ENCODE results near the gene TEX19.
"Not testable (repeated sequence)": the region's sequence is repeated elsewhere in the genome, so short reads cannot be mapped to it uniquely, and the experiment has no call there.

TEX19 gene

DNA sequence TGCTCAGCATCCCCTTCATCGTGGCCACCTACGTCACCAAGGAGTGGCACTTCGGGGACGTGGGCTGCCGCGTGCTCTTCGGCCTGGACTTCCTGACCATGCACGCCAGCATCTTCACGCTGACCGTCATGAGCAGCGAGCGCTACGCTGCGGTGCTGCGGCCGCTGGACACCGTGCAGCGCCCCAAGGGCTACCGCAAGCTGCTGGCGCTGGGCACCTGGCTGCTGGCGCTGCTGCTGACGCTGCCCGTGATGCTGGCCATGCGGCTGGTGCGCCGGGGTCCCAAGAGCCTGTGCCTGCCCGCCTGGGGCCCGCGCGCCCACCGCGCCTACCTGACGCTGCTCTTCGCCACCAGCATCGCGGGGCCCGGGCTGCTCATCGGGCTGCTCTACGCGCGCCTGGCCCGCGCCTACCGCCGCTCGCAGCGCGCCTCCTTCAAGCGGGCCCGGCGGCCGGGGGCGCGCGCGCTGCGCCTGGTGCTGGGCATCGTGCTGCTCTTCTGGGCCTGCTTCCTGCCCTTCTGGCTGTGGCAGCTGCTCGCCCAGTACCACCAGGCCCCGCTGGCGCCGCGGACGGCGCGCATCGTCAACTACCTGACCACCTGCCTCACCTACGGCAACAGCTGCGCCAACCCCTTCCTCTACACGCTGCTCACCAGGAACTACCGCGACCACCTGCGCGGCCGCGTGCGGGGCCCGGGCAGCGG, 15.7 kb downstream of the TEX19 start:
- Histone ChIP-seq H3K27me3 (ENCODE audit: insufficient read depth, low read length) (no peaks in the 10 kb centered on the region; the same call in 1 of the 2 replicates), H3K4me2 (ENCODE audit: low read length) (no peak overlapping the region)

DNA sequence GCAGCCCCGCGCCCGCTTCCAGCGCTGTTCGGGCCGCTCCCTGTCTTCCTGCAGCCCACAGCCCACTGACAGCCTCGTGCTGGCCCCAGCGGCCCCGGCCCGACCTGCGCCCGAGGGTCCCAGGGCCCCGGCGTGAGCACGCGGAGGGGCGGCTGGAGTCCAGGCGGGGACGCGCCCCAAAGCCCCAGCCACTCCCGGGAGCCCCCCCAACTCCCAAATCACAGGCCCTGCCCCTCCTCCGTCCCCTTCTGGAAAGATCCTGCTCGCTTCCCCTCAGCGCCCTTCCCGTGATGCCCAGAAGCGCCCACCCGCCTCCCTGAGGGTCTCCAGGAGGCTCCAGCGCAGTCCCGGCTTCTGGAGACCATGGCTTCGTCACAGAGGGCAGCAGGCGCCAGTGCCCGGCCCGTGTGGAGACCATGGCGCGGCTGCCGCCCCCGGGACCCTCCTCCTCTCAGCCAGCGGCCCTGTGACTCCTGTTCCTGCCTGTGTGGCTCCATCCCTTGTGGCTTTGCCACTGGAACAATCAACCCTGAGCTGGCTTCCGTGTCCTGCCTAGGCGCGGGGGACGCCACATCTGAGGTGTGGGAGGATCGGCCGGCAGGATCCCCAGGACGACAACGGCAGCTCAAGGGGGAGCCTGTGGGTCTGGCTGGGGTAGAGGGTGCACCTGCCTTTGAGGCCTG, 16.5 kb downstream of the TEX19 start:
- Histone ChIP-seq H3K4me3 (ENCODE audit: low read depth, low read length, poor library complexity, severe bottlenecking) (no peak overlapping the region), H4K20me1 (ENCODE audit: insufficient read depth, low read length) (no peaks in the 10 kb centered on the region), H3K9me3 (ENCODE audit: low read length) (no peaks in the 10 kb centered on the region), H3K79me2 (ENCODE audit: insufficient read depth, low read length) (no peaks in the 10 kb centered on the region), H3K9me2 (ENCODE audit: low read depth, low read length) (no peaks in the 10 kb centered on the region), H3K27ac (ENCODE audit: low read depth, low read length, poor library complexity, severe bottlenecking) (no peak overlapping the region), H2AFZ (ENCODE audit: low read length) (no peak overlapping the region), H3K4me2 (ENCODE audit: low read length) (no peak overlapping the region), H3F3A (ENCODE audit: insufficient read depth, low read length) (no peaks in the 10 kb centered on the region; the same call in 1 of the 2 replicates), H3K4me1 (ENCODE audit: insufficient read depth, low read length, severe bottlenecking) (peaks cover 6% of the 10 kb centered on the region), H3K36me3 (ENCODE audit: insufficient read depth, low read length) (no peaks in the 10 kb centered on the region), H3K27me3 (ENCODE audit: insufficient read depth, low read length) (no peaks in the 10 kb centered on the region; the same call in 1 of the 2 replicates), H3K9ac (ENCODE audit: low read length) (no peak overlapping the region)
- TF ChIP-seq, protein P1, sequence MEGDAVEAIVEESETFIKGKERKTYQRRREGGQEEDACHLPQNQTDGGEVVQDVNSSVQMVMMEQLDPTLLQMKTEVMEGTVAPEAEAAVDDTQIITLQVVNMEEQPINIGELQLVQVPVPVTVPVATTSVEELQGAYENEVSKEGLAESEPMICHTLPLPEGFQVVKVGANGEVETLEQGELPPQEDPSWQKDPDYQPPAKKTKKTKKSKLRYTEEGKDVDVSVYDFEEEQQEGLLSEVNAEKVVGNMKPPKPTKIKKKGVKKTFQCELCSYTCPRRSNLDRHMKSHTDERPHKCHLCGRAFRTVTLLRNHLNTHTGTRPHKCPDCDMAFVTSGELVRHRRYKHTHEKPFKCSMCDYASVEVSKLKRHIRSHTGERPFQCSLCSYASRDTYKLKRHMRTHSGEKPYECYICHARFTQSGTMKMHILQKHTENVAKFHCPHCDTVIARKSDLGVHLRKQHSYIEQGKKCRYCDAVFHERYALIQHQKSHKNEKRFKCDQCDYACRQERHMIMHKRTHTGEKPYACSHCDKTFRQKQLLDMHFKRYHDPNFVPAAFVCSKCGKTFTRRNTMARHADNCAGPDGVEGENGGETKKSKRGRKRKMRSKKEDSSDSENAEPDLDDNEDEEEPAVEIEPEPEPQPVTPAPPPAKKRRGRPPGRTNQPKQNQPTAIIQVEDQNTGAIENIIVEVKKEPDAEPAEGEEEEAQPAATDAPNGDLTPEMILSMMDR (IDR thresholded peaks at IDR 0.05; ENCODE audit: low read length), result no peak
- TF ChIP-seq EZH2 (IDR thresholded peaks at IDR 0.05; ENCODE audit: borderline replicate concordance, low read length), result no peak

More for the DNA sequence above, 15.7 kb downstream of the TEX19 start:
- no peaks in the 10 kb centered on the region for H3K79me2 ChIP-seq (ENCODE audit: insufficient read depth, low read length)
- no peak overlapping the region for H3K27ac ChIP-seq (ENCODE audit: low read depth, low read length, poor library complexity, severe bottlenecking)
- H3K36me3 ChIP-seq (ENCODE audit: insufficient read depth, low read length), result no peaks in the 10 kb centered on the region
- TF ChIP-seq, protein P1 (IDR thresholded peaks at IDR 0.05; ENCODE audit: low read length), result no peak
- TF ChIP-seq EZH2 (IDR thresholded peaks at IDR 0.05; ENCODE audit: borderline replicate concordance, low read length), result no peak
- H2AFZ ChIP-seq (ENCODE audit: low read length), result no peak overlapping the region
- peaks cover 9% of the 10 kb centered on the region for H3K4me1 ChIP-seq (ENCODE audit: insufficient read depth, low read length, severe bottlenecking)
- no peaks in the 10 kb centered on the region for H3K9me2 ChIP-seq (ENCODE audit: low read depth, low read length)
- no peaks in the 10 kb centered on the region for H3K9me3 ChIP-seq (ENCODE audit: low read length)
- no peaks in the 10 kb centered on the region; the same call in 1 of the 2 replicates for H3F3A ChIP-seq (ENCODE audit: insufficient read depth, low read length)
- no peak overlapping the region for H3K4me3 ChIP-seq (ENCODE audit: low read depth, low read length, poor library complexity, severe bottlenecking)
- H3K9ac ChIP-seq (ENCODE audit: low read length), result no peak overlapping the region
- H4K20me1 ChIP-seq (ENCODE audit: insufficient read depth, low read length), result no peaks in the 10 kb centered on the region

DNA sequence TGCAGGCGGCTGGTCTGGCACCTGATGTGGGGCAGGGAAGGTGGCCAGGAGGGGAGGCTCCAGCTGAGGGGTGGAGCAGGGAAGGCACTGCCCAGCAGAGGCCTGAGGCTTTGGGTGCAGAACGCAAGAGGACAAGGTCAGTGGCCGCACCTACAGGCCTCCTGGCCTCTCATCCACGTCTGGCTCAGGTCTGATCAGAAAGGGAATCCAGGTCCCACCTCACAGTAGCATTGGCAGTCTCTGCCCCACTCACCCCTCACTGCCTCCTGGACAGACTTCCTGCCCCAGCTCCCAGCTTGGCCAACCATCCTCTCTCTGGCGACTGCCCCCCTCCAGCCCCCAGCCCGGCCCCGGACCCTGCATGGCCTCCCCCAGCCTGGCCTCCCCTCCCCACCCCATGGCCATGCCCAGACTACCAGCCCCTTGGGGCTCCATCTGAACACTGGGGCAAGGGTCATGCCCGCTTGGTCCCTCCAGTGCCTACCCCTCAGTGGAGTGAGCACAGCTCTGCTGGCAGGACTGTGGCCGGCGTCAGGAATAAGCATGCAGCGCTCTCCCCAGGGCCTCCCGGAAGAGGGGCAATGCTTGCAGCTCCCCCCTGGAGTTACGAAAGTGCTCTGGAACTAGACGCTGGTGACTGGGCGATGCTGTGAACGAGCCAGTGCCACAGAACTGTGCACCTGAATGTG, 17.1 kb downstream of the TEX19 start:
- Histone ChIP-seq H2AFZ (ENCODE audit: low read length) (no peak overlapping the region), H4K20me1 (ENCODE audit: insufficient read depth, low read length) (no peaks in the 10 kb centered on the region), H3K9me3 (ENCODE audit: low read length) (no peaks in the 10 kb centered on the region), H3K27me3 (ENCODE audit: insufficient read depth, low read length) (no peaks in the 10 kb centered on the region; the same call in 1 of the 2 replicates), H3K4me1 (ENCODE audit: insufficient read depth, low read length, severe bottlenecking) (no peaks in the 10 kb centered on the region), H3K27ac (ENCODE audit: low read depth, low read length, poor library complexity, severe bottlenecking) (no peak overlapping the region), H3F3A (ENCODE audit: insufficient read depth, low read length) (no peaks in the 10 kb centered on the region; the same call in 1 of the 2 replicates), H3K79me2 (ENCODE audit: insufficient read depth, low read length) (no peaks in the 10 kb centered on the region), H3K36me3 (ENCODE audit: insufficient read depth, low read length) (no peaks in the 10 kb centered on the region), H3K9ac (ENCODE audit: low read length) (no peak overlapping the region), H3K4me3 (ENCODE audit: low read depth, low read length, poor library complexity, severe bottlenecking) (no peak overlapping the region), H3K9me2 (ENCODE audit: low read depth, low read length) (no peaks in the 10 kb centered on the region), H3K4me2 (ENCODE audit: low read length) (no peak overlapping the region)
- no peak for TF ChIP-seq EZH2 (IDR thresholded peaks at IDR 0.05; ENCODE audit: borderline replicate concordance, low read length)
- TF ChIP-seq, protein P1 (IDR thresholded peaks at IDR 0.05; ENCODE audit: low read length), result no peak

DNA sequence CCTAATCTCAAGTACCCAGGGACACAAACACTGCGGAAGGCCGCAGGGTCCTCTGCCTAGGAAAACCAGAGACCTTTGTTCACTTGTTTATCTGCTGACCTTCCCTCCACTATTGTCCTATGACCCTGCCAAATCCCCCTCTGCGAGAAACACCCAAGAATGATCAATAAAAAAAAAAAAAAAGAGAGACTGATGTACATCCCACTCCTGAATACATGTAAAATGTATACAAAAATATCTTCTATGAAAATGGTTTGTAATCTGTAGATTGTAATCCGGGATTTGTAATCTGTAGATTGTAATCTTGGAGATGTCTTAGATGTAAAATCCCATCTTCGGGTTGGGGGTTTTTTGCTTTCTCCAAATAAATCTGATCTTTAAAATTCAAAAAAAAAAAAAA, 18.2 kb downstream of the TEX19 start:
- not testable (repeated sequence) for H3K27me3 ChIP-seq (ENCODE audit: insufficient read depth, low read length); H3K9ac ChIP-seq (ENCODE audit: low read length); H3K9me3 ChIP-seq (ENCODE audit: low read length); H3K4me3 ChIP-seq (ENCODE audit: low read depth, low read length, poor library complexity, severe bottlenecking); H3F3A ChIP-seq (ENCODE audit: insufficient read depth, low read length); H3K4me2 ChIP-seq (ENCODE audit: low read length); H3K27ac ChIP-seq (ENCODE audit: low read depth, low read length, poor library complexity, severe bottlenecking); H2AFZ ChIP-seq (ENCODE audit: low read length); H3K9me2 ChIP-seq (ENCODE audit: low read depth, low read length); H3K4me1 ChIP-seq (ENCODE audit: insufficient read depth, low read length, severe bottlenecking); H3K79me2 ChIP-seq (ENCODE audit: insufficient read depth, low read length); H3K36me3 ChIP-seq (ENCODE audit: insufficient read depth, low read length); H4K20me1 ChIP-seq (ENCODE audit: insufficient read depth, low read length)

Measured in OCI-LY1 (cell line).